NCI-H2227 (cell line): Measurements from ENCODE around the gene LMF2.
"Not testable (repeated sequence)": the region's sequence is repeated elsewhere in the genome, so short reads cannot be mapped to it uniquely, and the experiment has no call there.

Source experiments
- DNase-seq: peaks from one replicate; lab custom pipeline; 2025; ENCODE audit not compliant: unreplicated experiment; lab: John Stamatoyannopoulos, UW

Gene LMF2, protein sequence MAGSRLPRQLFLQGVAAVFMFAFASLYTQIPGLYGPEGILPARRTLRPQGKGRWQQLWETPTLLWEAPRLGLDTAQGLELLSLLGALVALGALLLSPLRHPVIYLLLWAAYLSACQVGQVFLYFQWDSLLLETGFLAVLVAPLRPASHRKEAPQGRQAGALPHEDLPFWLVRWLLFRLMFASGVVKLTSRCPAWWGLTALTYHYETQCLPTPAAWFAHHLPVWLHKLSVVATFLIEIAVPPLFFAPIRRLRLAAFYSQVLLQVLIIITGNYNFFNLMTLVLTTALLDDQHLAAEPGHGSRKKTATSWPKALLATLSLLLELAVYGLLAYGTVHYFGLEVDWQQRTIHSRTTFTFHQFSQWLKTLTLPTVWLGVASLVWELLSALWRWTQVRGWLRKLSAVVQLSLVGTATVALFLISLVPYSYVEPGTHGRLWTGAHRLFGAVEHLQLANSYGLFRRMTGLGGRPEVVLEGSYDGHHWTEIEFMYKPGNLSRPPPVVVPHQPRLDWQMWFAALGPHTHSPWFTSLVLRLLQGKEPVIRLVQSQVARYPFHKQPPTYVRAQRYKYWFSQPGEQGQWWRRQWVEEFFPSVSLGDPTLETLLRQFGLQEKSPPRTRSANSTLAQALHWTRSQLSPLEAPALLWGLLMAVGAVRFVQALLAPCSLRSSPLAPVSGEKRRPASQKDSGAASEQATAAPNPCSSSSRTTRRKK

DNA sequence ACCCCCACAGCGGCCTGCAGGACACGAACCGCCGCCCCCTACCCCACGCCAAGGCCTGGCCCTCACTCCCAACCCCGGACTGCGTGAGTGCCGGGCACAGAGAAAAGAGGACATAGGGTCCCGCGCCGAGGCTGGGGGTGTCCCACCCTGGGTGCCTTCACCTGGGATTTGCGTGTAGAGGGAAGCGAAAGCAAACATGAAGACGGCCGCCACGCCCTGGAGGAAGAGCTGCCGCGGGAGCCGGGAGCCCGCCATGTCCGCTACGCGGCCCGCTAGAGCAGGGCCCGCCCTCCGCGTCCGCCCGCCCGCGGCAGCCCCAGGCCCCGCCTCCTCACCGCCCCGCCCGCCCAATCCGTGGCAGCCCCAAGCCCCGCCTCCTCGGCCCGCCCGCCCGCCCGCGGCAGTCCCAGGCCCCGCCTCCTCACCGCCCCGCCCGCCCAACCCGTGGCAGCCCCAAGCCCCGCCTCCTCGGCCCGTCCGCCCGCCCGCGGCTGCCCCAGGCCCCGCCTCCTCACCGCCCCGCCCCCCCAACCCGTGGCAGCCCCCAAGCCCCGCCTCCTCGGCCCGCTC lies at the start of gene LMF2:
Gene LMF2 (minus strand): TSS at position 282 of the 570 bp plus-strand sequence. CDS start 27 bp downstream, at position 255.
- no peak for DNase-seq

DNA sequence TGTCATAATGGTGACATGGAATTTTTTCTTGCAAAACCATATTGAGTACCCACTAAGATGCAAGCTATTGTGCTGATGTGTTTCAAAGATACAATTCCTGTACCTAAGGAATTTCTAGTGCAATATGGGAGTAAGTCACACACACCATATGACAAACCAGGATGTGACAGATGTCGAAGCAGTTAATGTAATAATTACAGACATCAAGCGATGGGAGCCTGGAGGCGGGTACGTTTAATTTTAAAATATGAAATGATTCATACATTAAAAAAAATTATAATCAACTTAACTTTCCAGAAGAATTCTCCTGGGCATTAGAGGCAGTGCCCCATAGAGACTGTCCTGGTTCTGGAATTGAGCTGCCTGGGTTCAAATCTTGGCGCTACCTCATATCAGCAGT lies 49.2 kb upstream of the LMF2 start:
- DNase-seq, result no peak

DNA sequence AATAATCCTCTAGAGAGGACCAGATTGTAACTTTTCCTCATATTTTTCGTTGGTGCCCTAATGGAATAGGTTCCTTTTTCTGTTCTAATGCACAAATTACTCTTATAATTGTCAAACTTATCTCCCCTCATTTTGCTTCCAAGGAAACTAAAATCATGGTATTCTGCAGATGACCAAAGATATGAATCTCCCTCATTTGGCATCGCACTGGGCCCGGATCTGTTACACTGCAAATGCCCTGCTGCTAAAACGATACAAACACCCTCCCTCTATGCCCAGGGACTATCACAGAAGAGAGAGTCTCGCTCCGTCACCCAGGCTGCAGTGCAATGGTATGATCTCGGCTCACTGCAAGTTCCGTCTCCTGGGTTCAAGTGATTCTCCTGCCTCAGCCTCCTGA lies 45.8 kb upstream of the LMF2 start:
- no peak for DNase-seq

DNA sequence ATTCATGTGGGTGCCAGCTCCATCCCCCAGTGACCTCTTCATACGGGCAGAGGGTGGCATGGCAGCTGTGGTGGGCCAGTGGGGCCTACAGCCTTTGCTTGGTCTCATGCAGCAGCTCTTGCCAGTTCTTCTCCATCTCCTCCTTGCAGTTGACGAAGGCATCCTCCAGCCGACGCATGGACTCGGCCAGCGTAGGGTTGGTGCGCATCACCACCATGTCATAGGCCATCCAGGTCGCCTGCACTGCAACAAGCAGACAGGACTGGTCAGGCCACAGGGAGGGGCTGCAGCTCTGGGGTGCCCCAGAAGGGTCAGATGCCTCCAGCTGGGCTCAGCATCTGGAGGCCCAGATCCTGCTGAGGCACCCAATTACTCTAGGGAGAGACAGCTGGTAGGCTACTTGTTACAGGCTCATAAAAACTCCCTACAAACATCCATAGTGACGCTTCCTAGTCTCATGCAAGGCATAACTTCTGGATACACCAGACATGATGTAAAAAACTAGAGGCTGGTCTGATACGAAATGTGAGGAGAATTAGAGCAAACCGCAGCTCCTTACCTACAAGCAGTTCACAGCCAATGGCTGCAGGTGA lies 43.8 kb upstream of the LMF2 start:
- no peak for DNase-seq

DNA sequence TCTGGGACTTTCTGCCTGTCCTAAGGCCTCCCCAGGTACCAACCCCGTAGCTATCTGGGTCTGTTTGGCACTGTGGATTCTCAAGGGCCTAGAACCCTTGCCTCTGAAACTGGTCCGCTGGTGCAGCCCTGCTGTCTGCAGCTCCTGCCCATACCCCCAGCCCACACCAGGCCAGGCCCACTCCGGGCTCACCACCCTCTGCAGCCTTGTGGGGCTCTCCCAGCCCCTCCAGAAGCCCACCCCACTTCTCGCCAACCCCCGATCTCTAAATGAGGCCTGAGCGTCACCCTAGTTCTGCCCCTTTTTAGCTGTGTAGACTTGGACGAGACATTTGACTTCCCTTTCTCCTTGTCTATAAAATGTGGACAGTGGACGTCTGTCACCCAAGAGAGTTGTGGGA lies 42.9 kb upstream of the LMF2 start:
- DNase-seq, result no peak

DNA sequence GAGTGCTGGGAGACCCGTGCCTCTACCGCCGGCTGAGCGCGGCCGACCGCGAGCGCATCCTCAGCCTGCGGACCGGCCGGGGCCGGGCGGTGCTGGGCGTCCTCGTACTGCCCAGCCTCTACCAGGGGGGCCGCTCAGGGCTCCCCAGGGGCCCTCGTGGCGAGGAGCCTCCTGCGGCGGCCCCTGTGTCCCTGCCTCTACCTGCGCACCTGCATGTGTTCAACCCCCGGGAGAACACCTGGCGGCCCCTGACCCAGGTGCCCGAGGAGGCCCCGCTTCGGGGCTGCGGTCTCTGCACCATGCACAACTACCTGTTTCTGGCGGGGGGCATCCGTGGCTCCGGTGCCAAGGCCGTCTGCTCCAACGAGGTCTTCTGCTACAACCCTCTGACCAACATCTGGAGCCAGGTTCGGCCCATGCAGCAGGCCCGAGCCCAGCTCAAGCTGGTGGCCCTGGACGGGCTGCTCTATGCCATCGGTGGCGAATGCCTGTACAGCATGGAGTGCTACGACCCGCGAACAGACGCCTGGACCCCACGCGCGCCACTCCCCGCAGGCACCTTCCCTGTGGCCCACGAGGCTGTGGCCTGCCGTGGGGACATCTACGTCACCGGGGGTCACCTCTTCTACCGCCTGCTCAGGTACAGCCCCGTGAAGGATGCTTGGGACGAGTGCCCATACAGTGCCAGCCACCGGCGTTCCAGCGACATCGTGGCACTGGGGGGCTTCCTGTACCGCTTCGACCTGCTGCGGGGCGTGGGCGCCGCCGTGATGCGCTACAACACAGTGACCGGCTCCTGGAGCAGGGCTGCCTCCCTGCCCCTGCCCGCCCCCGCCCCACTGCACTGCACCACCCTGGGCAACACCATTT lies 41.7 kb upstream of the LMF2 start:
- DNase-seq, result no peak

DNA sequence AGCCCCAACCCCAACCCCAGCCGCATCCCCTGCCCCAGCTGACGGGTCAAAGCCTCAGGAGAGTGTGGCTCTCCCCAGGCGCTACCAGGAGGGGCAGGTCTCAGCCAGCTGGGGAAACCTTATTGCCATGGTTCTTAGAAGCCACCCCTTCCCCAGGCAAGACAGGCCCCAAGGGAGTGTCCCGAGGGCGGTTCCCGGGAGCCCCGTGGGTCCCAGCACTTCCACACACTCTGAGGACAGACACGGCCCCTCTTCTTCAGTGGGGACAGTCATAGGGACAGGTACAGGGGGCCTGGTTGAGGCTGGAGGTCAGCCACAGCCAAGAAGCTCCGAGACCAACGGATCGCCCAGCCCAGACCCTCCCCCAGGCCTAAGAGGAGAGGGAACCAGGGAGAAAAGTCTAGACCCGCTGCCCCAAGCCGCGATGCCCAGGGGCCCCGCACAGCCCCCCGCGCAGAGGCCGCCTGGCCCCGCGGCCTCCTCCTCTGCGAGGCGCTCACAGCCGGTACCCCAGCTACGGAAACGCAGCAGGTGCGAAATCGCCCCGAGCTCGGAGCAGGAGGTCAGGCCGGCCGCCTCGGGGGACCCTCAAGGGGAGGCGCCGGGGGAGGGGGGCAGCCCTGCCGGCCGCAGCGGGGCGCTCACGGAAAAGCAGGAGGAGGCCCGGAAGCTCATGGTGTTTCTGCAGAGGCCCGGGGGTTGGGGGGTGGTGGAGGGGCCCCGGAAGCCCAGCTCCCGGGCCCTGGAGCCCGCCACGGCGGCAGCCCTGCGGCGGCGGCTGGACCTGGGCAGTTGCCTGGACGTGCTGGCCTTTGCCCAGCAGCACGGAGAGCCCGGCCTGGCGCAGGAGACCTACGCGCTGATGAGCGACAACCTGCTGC lies 40.8 kb upstream of the LMF2 start:
- no peak for DNase-seq

DNA sequence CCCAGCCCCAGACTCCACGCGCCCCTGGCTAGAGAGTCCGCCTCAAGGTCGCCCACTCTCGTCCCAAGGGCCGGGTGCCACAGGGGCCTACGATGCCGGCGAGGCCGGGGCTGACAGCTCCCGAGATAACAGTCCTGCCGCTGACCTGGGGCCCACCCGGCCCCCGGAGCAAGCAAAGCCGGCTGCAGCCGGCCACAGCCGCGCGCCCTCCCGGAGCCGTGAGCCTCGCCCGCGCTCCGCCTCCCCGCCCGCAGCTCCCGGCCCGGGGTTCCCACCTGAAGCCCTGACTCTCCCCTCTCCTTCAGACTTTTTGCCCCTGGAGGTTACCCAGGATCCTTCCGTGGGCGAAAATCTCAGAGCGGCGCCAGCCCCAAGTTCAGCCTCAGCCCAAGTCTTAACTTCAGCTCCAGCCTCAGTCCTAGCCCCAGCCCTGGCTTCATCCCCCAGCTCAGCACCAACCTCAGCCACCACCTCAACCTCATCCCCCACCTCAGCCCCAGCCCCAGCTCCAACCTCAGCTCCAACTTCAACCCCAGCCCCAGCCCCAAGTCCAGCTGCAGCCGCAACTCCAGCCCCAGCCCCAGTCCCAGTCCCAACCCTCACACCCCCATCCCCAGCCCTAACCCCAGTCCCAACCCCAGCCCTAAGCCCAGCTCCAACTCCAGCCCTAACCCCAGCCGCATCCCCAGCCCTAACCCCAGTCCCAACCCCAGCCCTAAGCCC lies 39.9 kb upstream of the LMF2 start:
- DNase-seq, result no peak

DNA sequence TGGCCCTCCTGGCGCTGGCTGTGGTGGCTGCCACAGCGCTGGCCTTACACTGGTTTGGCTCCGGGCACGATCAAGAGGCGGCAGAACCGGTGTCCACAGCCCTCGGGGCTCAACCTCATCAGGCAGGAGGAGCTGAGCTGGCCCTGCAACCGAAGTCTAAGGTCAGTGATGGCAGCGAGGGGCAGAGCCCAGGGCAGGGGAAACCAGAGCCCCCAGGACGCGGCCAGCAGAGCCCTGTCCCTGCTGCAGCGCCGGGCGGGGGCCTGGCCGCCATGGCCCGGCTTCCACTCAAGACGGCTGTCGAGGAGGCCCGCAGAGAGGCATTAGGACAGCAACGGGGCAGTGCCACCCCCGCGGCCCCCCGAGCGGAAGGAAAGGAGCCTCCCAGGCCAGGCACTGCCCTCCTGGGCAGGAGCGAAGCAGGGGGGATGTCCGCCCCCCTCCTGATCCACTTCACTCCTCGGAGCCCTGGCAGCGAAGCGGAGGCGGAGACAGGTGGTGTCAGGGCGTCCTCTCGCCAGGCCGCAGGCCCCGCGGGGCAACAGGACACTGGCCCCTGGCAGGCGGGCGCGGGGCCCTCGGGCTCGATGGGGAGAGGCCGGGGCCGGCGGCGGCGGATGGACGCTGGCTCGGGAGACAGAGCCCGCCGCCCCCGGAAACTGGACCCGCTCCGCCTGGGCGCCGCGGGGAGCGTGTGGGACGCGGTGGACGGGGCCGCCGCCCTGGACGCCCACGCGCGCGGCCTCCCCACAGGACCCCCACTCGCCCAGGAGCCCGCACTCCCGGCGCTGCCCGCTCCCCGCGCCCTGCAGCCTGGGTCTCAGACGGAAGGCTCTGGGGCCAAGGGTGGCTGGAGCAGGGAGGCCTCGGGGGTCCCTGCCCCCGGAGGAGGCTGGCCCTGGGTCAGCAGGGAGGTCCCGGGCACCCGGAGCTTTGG lies 39.1 kb upstream of the LMF2 start:
- no peak for DNase-seq

DNA sequence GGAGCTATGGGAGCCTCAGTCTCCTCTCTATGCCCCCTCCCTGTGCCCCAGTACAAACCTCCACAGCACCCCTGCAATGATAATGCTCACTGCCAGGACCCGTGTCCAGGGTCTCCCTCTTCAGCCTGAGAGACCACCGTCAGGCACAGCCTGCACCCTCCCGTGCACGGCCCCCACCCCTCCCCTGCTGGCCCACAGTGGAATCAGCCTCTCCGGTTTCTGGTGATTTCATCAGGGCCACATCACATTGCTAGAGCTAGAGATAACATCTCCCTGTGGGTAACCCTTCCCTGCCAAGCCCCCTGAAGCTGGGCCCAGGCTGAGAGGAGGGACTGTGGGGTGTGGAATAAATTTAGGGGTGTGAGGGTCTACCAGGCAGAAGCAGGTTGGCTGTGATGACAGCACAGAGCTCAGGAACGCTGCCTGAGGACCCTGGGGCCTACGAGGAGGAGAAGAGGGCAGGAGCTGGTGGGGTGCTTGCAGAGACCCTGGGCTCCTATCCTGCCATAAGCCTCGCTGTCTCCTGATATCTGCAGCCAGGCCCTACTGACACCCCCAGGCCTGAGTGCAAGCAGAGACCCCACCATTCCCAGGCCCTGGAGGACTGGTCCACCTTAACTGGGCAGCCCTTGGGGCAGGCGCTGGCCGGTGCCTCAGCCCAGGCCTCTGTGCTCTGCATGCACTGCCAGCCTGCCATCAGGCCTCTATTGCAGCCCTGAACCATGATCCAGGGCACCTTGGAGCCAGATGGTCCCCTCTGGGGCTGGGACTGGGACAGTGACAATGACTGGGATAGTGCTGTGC lies 38.2 kb upstream of the LMF2 start, which contains the start of gene KLHDC7B:
Gene KLHDC7B (plus strand): TSS at position 378 of the 804 bp plus-strand sequence. CDS start 345 bp downstream, at position 723.
- DNase-seq, result no peak

DNA sequence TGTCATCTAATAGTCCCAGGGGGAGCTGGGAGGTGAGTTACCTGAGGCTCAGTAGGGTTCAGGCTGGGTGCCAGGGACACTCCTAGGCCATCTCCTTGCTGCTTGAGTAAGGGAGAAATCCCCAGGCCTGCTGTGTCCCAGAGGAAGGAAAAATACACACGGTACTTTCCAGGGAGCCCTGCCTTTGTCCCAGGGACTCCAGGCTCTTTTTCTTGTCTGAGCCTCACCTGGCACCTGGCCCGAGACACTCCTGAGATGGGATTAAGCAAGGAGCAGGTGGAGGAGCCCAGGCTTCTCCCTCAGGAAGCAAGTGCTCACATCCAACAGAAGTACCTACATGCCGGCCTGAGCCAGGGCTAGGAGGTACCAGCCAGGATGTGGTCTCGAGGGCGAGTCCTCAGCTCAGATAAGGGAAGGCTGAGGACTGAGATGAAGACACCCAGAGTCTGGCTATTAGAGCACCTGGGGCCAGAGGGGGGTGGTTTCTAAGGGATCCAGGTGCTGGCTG lies 37.3 kb upstream of the LMF2 start:
- DNase-seq, result no peak

DNA sequence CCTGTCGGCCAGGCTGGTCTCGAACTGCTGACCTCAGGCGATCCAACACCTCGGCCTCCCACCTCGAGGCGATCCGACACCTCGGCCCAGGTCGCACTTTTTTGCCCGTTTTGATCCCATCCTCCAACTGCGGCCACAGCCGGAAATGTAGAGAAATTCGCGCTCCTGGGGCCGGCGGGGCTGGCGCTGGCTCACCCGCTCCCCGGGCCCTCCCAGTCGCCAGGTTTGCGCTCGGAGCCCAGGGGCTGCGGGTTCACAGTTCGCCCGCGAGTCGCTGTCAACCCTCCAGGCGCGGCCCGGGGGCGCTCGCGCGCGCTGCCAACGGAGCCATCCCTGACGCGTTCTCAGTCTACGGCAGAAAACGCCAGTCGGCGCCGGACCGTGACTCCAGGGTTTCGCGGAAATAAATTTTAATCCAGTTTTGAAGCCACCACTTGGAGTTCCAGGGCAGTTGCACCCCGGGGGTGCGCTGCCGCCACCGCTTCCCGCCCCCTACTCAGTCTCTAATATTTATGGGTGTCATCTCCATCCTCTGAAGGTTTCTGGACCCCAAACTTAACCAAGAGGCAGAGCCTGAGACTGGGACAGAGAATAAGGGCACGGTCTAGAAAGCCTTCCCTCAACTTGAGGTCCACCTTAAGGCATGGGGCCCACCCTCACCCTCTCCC lies 36.7 kb upstream of the LMF2 start:
- peak; percentile 82 for DNase-seq

DNA sequence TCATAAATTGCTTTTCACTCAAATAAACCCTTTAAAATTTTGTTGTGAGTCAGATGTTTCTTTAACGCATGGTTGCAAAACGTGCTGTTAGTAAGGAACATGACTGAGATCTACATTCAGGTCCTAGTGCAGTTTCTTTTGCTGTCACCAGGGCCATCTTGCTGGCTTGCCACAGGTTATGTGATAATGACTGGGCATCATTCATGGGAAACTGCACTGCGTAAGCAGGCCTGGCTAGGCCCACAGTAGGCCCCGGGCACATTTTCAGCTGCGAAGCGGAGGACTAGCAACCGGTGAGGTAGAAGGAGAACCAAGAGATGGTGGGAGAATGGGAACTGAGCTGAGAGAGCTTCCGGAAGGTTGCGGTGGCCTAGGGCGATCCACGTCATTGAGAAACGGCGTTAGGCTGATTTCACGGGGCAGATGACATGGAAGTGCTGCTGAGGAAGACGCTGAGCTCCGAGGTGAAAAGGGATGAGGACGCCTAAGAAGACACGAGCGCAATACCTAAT lies 35.0 kb upstream of the LMF2 start:
- DNase-seq, result no peak

DNA sequence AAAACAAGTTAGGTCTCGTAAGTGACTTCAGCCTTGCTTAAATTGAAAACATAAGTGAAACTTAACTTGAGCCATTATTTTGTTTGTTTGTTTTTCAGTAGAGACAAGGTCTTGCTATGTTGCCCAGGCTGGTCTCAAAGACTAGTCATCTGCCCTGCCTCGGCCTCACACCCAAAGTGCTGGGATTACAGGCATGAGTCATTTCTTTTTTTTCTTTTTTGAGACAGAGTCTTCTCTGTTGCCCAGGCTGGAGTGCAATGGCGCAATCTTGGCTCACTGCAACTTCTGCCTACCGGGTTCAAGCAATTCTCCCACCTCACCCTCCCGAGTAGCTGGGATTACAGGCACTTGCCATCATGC lies 34.1 kb upstream of the LMF2 start:
- DNase-seq, result not testable (repeated sequence)

DNA sequence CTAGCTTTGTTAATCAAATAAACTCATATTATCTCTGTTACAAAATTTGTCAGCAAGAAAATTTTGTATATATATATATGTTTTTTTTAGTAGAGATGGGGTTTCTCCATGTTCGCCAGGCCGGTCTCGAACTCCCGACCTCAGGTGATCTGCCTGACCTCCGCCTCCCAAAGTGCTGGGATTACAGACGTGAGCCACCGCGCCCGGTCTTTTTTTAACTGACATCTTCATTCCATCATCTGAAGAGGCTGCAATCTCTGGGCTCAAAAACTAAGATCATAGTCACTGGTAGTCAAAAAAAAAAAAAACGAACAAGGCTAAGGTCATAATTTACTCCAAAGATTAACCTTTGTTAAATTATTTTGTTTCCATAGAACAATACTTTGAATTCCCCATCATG lies 32.9 kb upstream of the LMF2 start:
- no peak for DNase-seq

DNA sequence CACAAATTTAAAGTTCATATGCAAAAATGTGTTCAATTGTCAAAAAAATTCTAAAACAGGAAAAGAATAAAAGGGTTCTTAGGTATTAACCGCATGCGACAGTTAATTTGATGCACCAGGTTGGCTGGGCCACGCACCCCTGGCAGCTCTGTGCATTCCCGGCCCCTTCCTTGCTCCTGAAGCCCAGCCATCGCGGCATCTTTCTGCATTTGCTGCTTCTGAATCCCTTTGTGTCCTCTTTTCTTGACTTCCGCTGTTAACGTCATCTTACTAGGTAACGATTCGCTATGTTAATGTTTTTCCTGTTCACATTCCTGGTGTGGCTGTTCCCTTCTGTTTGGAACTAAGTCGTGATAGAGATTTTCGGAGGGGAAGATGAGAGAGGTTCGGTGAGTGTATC lies 30.3 kb upstream of the LMF2 start:
- DNase-seq, result no peak
